ENCODE measurements around the gene OR4E1.
"Not testable (repeated sequence)": the region's sequence is repeated elsewhere in the genome, so short reads cannot be mapped to it uniquely, and the experiment has no call there.

Gene OR4E1, protein sequence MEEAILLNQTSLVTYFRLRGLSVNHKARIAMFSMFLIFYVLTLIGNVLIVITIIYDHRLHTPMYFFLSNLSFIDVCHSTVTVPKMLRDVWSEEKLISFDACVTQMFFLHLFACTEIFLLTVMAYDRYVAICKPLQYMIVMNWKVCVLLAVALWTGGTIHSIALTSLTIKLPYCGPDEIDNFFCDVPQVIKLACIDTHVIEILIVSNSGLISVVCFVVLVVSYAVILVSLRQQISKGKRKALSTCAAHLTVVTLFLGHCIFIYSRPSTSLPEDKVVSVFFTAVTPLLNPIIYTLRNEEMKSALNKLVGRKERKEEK

GRCh38 chr14:21673718-21674117 lies at the start of gene OR4E1:
TSS of gene OR4E1 (minus strand) at chr14:21673818. CDS start at chr14:21670935, 2,883 bp downstream.
- DNase-seq: no peak

DNA sequence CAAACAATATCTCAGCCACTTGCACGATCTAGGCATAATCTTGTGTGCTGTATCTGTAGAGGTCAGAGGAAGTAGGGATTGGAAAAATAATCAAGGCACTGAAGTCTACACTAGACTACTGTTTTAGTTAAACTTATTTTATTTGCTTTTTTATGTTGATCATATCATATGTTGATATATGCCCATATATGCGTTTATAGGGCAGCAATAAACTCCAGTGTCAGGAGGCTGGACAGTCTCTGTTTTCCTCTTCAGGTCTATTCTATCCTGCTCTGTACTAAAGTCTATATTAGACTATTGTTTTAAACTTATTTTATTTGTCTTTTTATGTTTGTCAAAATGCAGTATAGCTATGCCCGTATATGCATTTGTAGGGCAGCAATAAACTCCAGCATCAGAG lies 47.9 kb upstream of the OR4E1 start:
- DNase-seq: no peak

GRCh38 chr14:21719841-21720240 lies 46.2 kb upstream of the OR4E1 start:
- no peak for DNase-seq

GRCh38 chr14:21714318-21714929 lies 40.8 kb upstream of the OR4E1 start:
- no peak for DNase-seq

GRCh38 chr14:21712036-21712435 lies 38.4 kb upstream of the OR4E1 start:
- DNase-seq: no peak

GRCh38 chr14:21711360-21711961 lies 37.8 kb upstream of the OR4E1 start:
- no peak for DNase-seq

DNA sequence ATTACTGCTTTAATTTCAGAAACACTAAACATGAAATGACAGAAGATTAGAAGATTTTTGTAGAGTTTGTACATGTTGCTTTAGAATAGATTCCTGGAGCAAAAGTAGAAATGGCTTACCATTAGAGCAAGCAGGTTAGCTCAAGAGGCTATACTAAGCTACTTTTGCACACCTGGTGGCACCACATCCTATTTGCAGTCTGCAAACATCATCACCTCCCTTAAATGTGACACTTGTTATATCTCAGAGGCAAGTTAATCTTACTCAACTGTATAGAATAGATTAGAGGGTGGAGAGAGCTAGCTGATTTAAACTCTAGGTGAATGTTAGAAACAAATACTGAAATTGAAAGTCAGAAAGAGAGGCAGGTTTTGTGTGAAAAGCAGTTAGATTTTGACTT lies 30.7 kb upstream of the OR4E1 start:
- no peak for DNase-seq

- DNase-seq: no peak
These were observed 30.0 kb upstream of the OR4E1 start for GRCh38 chr14:21703357-21704326.

GRCh38 chr14:21702316-21702715 lies 28.7 kb upstream of the OR4E1 start:
- DNase-seq: no peak

DNA sequence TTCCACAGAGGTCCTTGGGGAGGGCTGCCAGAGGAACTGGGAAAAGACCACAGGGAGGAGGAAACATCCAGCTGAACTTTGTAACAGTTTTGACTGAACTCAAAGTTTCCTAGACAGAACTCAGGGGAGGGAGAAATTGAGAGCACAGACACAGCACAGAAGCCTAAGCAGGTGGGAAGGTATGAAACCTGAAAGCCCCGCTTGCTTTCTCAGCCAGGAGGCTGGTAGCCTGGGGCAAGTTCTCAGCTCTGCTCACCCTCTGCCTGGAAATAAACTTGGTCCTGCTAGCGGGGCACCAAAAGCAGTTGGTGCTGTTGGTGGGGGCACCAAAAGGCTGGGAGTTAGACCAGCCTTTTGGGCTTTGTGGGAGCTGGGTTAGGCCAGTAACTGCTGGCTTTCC lies 25.9 kb upstream of the OR4E1 start:
- DNase-seq: no peak

DNA sequence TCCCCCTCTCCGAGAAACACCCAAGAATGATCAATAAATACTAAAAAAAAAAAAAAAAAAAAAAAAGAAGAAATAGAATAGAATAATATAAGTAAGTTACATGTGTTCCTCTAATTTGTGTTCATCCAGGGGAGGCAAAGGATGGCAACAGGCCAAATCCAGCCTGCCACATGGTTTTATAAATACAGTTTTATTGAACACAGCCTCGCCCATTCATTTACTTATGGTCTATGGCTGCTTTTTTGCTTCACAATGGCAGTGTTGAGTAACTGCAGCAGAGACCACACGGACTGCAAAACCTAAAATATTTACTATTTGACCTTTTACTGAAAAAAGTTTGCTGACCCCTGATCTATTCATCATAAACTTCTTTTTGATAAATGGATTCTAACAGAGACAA lies 24.9 kb upstream of the OR4E1 start:
- not testable (repeated sequence) for DNase-seq

- not testable (repeated sequence) for DNase-seq
These were observed 24.0 kb upstream of the OR4E1 start for GRCh38 chr14:21697662-21698061.

GRCh38 chr14:21694425-21694824 lies 20.8 kb upstream of the OR4E1 start:
- DNase-seq: no peak

DNA sequence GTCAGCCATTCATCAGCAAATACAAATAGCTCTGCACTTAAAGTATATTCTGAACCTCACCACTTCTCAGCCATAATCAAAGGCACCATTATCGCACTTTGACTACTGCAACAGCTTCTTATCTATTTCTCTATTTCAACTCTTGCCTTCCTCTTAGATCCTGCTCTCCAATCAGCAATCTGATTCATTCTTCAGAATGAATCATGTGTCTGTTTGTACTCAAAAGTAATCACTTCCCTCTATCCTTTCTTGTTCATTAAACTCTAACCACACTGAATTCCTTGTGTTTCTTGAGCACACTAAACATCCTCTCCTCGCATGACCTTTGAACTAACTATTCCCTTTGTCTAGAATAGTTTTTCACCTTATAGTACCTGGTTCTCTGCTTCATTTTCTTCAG lies 12.8 kb upstream of the OR4E1 start:
- DNase-seq: no peak

GRCh38 chr14:21680072-21680471 lies 6.5 kb upstream of the OR4E1 start:
- DNase-seq: no peak

DNA sequence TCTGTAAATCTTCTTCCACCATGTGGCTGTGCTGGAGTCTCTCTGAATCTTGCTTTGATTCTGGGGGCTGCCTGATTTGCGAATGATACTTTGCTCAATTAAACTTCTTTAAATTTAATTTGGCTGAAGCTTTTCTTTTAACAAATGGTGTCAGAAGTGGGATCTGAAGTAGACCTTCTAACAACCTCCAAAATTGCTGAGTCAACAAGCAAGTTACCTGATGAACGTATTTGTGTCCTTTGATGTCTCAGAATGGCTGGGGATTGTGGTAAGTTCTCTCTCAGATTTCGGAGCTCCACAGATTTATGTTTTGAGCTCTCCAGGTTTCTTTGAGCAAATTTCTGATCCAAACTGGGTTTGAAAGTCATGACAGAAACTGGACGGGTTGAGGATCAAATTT lies 1.9 kb upstream of the OR4E1 start:
- no peak for DNase-seq

- no peak for DNase-seq
These were observed 1.5 kb downstream of the OR4E1 start for GRCh38 chr14:21672116-21672515.

DNA sequence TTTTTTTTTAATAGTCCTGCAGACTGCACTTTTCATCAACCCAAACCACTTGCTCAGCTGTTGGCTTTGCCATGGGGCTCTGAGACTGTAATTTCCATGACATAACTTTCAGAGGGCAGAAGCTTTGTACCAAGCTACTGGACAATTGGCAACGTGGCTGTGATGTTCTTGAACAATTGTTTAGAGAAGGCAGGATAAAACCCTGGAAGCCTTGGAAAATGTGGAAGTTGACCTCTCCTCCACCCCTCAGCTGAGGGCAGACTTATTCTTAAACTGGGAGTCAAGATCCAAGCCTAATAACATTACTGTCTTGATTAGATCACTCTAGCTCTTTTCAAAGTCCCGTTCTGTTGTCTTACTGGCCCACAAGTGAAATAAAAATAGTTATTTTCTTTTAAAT lies 2.2 kb downstream of the OR4E1 start:
- no peak for DNase-seq

- DNase-seq: no peak
These were observed 4.3 kb downstream of the OR4E1 start for GRCh38 chr14:21669284-21669683.

GRCh38 chr14:21668377-21668776 lies 5.2 kb downstream of the OR4E1 start:
- no peak for DNase-seq

GRCh38 chr14:21656980-21657379 lies 16.6 kb downstream of the OR4E1 start:
- no peak for DNase-seq

DNA sequence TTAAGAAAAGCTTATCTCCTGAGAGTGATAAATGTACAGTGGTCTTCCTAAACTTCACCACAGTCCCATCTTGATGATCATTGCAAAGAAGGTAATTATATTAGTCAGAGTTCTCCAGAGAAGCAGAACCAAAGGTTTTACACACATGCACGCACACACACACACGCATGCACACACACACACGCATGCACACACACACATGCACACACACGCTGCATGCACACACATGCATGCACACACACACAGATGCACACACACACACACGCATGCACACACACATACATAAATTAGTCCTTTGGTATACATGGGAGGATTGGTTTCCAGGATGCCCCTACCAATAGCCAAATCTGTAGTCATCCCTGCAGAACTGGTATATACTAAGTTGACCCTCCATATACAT lies 19.4 kb downstream of the OR4E1 start:
- DNase-seq: no peak

GRCh38 chr14:21653331-21653885 lies 20.2 kb downstream of the OR4E1 start, which contains the start of gene OR4E2:
TSS of gene OR4E2 (plus strand) at chr14:21653835. CDS start at chr14:21665083, 11,248 bp downstream.
- DNase-seq: no peak
